Neuronal stem cell (in vitro differentiated cells): ENCODE data around the gene ALCAM.
"Not testable (repeated sequence)": the region's sequence is repeated elsewhere in the genome, so short reads cannot be mapped to it uniquely, and the experiment has no call there.

Experiments
- DNase-seq: peaks from one replicate; pipeline ENCODE4 v3.0.0-alpha.2; 2013; ENCODE audit warnings: low spot score
- H2AFZ ChIP-seq: one replicate; pipeline ENCODE4 v1.6.1; 2013; ENCODE audit warnings: mild to moderate bottlenecking, low read length, inconsistent platforms
- H2AK5ac ChIP-seq: 2 replicates; pipeline ENCODE4 v1.6.1; 2013; ENCODE audit warnings: low read depth, mild to moderate bottlenecking, inconsistent platforms, low read length, moderate library complexity, mixed read lengths
- H2BK120ac ChIP-seq: 2 replicates; pipeline ENCODE4 v1.6.1; 2013; ENCODE audit warnings: low read depth, mild to moderate bottlenecking, inconsistent platforms, low read length, moderate library complexity, mixed read lengths
- H2BK12ac ChIP-seq: one replicate; pipeline ENCODE4 v1.6.1; 2013; ENCODE audit warnings: low read length, inconsistent platforms
- H2BK15ac ChIP-seq: 2 replicates; pipeline ENCODE4 v1.6.1; 2013; ENCODE audit warnings: mild to moderate bottlenecking, low read length, inconsistent platforms, mixed read lengths
- H2BK5ac ChIP-seq: one replicate; pipeline ENCODE4 v1.6.1; 2013; ENCODE audit warnings: inconsistent platforms, mild to moderate bottlenecking, low read length, moderate library complexity
- H3K14ac ChIP-seq: one replicate; pipeline ENCODE4 v1.6.1; 2013; ENCODE audit warnings: low read length, inconsistent platforms
- H3K18ac ChIP-seq: 2 replicates; pipeline ENCODE4 v1.6.1; 2013; ENCODE audit warnings: low read length, inconsistent platforms
- H3K23ac ChIP-seq: 2 replicates; pipeline ENCODE4 v1.6.1; 2013; ENCODE audit warnings: low read depth, mild to moderate bottlenecking, mixed read lengths, low read length, inconsistent platforms; ENCODE audit not compliant: poor library complexity
- H3K27ac ChIP-seq: replicated peaks from 3 replicates; pipeline ENCODE4 v1.5.1; 2013; ENCODE audit warnings: low read length, inconsistent platforms
- H3K27me3 ChIP-seq, 3 experiments: 2 replicates each; pipeline ENCODE4 v1.6.1; 2013; ENCODE audit warnings: low read length in 3 of 3, mild to moderate bottlenecking in 2 of 3, inconsistent platforms in 1 of 3, low read depth in 1 of 3, mixed read lengths in 1 of 3, moderate library complexity in 1 of 3; ENCODE audit not compliant: control insufficient read depth in 3 of 3, insufficient read depth in 3 of 3
- H3K36me3 ChIP-seq, 2 donors: replicated peaks in 1 of 2; 2 replicates each; pipeline ENCODE4 v1.6.1; 2013; ENCODE audit warnings: low read length in 2 of 2; ENCODE audit not compliant: control insufficient read depth in 2 of 2, insufficient read depth in 2 of 2
- H3K4ac ChIP-seq: 2 replicates; pipeline ENCODE4 v1.6.1; 2013; ENCODE audit warnings: inconsistent platforms, mild to moderate bottlenecking, low read length, moderate library complexity
- H3K4me1 ChIP-seq, 2 donors: 1 replicate in 1 of 2; 2 replicates in 1 of 2; pipeline ENCODE4 v1.6.1; 2013; ENCODE audit warnings: low read length in 2 of 2, low read depth in 1 of 2; ENCODE audit not compliant: control insufficient read depth in 2 of 2, insufficient read depth in 1 of 2
- H3K4me2 ChIP-seq: one replicate; pipeline ENCODE4 v1.6.1; 2013; ENCODE audit warnings: mild to moderate bottlenecking, low read length, inconsistent platforms; ENCODE audit not compliant: insufficient read depth, poor library complexity, severe bottlenecking
- H3K4me3 ChIP-seq, 2 donors: 2 replicates each; pipeline ENCODE4 v1.5.1; 2013; ENCODE audit warnings: low read length in 2 of 2, mild to moderate bottlenecking in 2 of 2, inconsistent platforms in 1 of 2, moderate library complexity in 1 of 2
- H3K79me1 ChIP-seq: one replicate; pipeline ENCODE4 v1.6.1; 2013; ENCODE audit warnings: low read depth, mild to moderate bottlenecking, inconsistent platforms, low read length, moderate library complexity
- H3K9ac ChIP-seq: one replicate; pipeline ENCODE4 v1.6.1; 2013; ENCODE audit warnings: mild to moderate bottlenecking, low read depth, low read length, inconsistent platforms; ENCODE audit not compliant: poor library complexity
- H3K9me3 ChIP-seq, 2 donors: replicated peaks in 1 of 2; 2 replicates each; pipeline versions ENCODE3 to v1.6.1; 2013; ENCODE audit warnings: low read length in 2 of 2, mild to moderate bottlenecking in 2 of 2, inconsistent platforms in 1 of 2, low read depth in 1 of 2, mixed read lengths in 1 of 2, moderate library complexity in 1 of 2; ENCODE audit not compliant: control insufficient read depth in 2 of 2, insufficient read depth in 1 of 2
- H4K8ac ChIP-seq: one replicate; pipeline ENCODE4 v1.6.1; 2013; ENCODE audit warnings: low read depth, mild to moderate bottlenecking, inconsistent platforms, low read length, moderate library complexity
- H4K91ac ChIP-seq: one replicate; pipeline ENCODE4 v1.6.1; 2013; ENCODE audit warnings: low read length, low read depth, mild to moderate bottlenecking, inconsistent platforms; ENCODE audit not compliant: poor library complexity
- WGBS, 2 donors: extraction: QIAGEN DNeasy Blood & Tissue Kit; methylation state at CpG; one replicate each; pipeline ENCODE4 v1.1.7; 2013; ENCODE audit warnings: missing lambda C conversion rate in 2 of 2, mixed read lengths in 1 of 2; ENCODE audit not compliant: insufficient read length in 2 of 2, insufficient replicate concordance in 1 of 2; ENCODE audit errors: extremely low coverage in 2 of 2; 5-methylcytosine and 5-hydroxymethylcytosine counted together

Gene ALCAM

DNA sequence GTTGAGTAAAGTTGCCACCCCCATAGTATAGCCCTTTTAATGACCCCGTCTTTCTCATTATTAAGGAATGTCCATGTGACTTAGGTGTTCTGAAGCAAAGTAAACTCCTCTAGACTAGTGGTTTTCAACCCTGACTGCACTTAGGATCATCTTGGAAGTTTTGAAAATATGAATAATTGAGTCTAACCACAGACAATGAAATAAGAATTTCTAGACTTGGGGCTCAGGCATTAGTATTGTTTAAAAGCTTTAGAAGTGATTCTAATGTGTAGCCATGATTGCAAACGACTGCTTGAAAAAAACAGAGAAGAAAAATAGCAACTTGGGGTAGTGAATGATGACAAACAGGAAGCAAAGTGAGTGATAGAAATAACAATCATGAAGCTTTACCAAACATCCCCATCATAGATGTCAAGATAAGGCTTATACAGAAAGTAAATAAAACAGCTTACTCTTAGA is 35.0 kb downstream of the ALCAM start:
- Histone ChIP-seq H2BK15ac (no peak overlapping the region), H3K14ac (no peak overlapping the region), H3K36me3 (peaks cover 0 to 2% of the 10 kb centered on the region in 2 donors), H3K4me3 (no peak overlapping the region), H3K23ac (no peak overlapping the region), H2BK120ac (no peak overlapping the region), H4K91ac (no peak overlapping the region), H3K4me1 (peaks cover 0 to 3% of the 10 kb centered on the region in 2 donors), H3K18ac (no peak overlapping the region), H3K27me3 (no peaks in the 10 kb centered on the region), H3K27ac (no peak overlapping the region), H3K4ac (no peak overlapping the region), H2AFZ (no peak overlapping the region), H3K79me1 (no peaks in the 10 kb centered on the region), H2AK5ac (no peak overlapping the region), H3K9ac (no peak overlapping the region), H4K8ac (no peak overlapping the region), H2BK12ac (no peak overlapping the region), H2BK5ac (no peak overlapping the region), H3K9me3 (peaks cover 4 to 5% of the 10 kb centered on the region in 2 donors), H3K4me2 (no peak overlapping the region)
- no CpG with 5 or more reads among the region's 2 CpGs for WGBS, 2 donors
- no peak for DNase-seq

DNA sequence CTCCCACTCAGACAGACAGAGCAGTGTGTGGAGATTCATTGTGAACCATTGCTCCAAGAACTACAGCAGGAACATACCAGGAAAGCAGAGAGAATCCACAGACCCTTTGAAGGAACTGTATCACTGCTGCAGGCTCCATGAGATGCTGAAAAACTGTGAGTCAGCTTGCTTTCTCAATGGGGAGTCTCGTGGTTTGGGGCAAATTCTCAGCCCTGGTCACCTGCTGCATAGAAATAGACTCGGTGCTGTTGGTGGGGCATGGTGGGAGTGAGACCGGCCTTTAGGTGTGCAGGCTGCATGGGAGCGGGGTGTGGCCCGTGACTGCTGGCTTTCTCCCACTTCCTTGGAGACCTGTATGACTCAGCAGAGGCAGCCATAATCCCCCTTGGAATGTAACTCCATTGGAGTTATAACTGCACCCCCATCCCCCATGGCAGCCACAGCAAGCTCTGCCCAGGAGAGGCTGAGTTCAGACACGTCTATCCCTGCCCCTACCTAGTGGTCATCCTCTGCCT is 35.6 kb downstream of the ALCAM start:
- Histone ChIP-seq H3K4ac (no peak overlapping the region), H2AFZ (no peak overlapping the region), H3K27ac (no peak overlapping the region), H3K4me2 (no peak overlapping the region), H4K91ac (no peak overlapping the region), H3K9ac (no peak overlapping the region), H2BK12ac (no peak overlapping the region), H3K79me1 (no peaks in the 10 kb centered on the region), H3K14ac (no peak overlapping the region), H2BK5ac (no peak overlapping the region), H2BK120ac (no peak overlapping the region), H3K18ac (no peak overlapping the region), H3K4me3 (peak overlapping the region in 1 of 2 donors; percentile 18), H2BK15ac (no peak overlapping the region), H3K9me3 (peaks cover 4 to 5% of the 10 kb centered on the region in 2 donors), H3K4me1 (peaks cover 0 to 3% of the 10 kb centered on the region in 2 donors), H3K36me3 (peaks cover 0 to 2% of the 10 kb centered on the region in 2 donors), H2AK5ac (no peak overlapping the region), H3K23ac (no peak overlapping the region), H3K27me3 (no peaks in the 10 kb centered on the region), H4K8ac (no peak overlapping the region)
- DNase-seq = no peak
- no CpG with 5 or more reads among the region's 6 CpGs for WGBS, 2 donors

DNA sequence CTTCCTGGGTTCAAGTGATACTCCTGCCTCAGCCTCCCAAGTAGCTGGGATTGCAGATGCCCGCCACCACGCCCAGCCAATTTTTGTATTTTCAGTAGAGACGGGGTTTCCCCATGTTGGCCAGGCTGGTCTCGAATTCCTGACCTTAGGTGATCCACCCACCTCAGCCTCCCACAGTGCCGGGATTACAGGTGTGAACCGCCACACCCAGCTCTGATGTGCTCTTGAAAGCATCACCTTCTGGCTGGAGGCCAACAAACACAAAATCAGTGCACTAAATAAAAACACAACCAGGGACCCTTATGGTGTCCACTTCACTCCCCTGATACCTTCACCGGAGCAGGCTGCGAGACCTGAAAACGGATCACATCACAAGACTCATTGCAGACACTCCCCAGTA is 36.3 kb downstream of the ALCAM start:
- not testable (repeated sequence) for H4K8ac ChIP-seq, H3K36me3 ChIP-seq, H2BK120ac ChIP-seq, H2BK15ac ChIP-seq, H3K23ac ChIP-seq, H4K91ac ChIP-seq, H3K4ac ChIP-seq, H3K4me2 ChIP-seq, H3K4me3 ChIP-seq, H2BK5ac ChIP-seq, H2BK12ac ChIP-seq, H3K14ac ChIP-seq, H3K79me1 ChIP-seq, H3K27ac ChIP-seq, DNase-seq, H3K18ac ChIP-seq, H3K4me1 ChIP-seq, H3K9me3 ChIP-seq, H3K27me3 ChIP-seq, H3K9ac ChIP-seq, H2AK5ac ChIP-seq, H2AFZ ChIP-seq
- no CpG with 5 or more reads among the region's 9 CpGs for WGBS, 2 donors

DNA sequence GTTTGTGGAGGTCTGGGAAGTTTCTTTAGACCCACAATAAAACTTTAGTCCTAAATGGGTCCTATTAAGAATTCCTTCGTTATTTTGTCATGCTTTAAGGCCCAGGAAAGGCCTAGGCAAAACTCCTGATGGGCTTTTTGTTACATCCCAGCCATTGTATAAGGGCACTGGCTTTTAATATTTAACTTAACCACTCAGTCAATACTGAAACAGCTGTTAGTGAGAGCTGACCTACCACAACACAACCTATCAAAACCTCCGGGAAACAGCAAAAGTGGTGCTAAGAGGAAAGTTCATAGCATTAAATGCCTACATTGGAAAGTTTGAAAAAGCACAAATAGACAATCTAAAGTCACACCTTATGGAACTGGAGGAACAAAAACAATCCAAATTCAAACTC is 39.6 kb downstream of the ALCAM start:
- Histone ChIP-seq H3K4me1 (peaks cover 0 to 3% of the 10 kb centered on the region in 2 donors), H4K8ac (no peak overlapping the region), H2AK5ac (no peak overlapping the region), H2BK15ac (no peak overlapping the region), H2BK120ac (no peak overlapping the region), H3K9me3 (peaks cover 4 to 5% of the 10 kb centered on the region in 2 donors), H2AFZ (no peak overlapping the region), H2BK5ac (no peak overlapping the region), H3K4me2 (no peak overlapping the region), H3K79me1 (no peaks in the 10 kb centered on the region), H3K36me3 (peaks cover 0 to 2% of the 10 kb centered on the region in 2 donors), H2BK12ac (no peak overlapping the region), H3K14ac (no peak overlapping the region), H3K27ac (no peak overlapping the region), H3K18ac (no peak overlapping the region), H3K9ac (no peak overlapping the region), H3K4me3 (no peak overlapping the region), H3K27me3 (no peaks in the 10 kb centered on the region), H3K23ac (no peak overlapping the region), H4K91ac (no peak overlapping the region), H3K4ac (no peak overlapping the region)
- DNase-seq = no peak
- no CpG with 5 or more reads among the region's 2 CpGs for WGBS, 2 donors
